OCI-LY7 (cell line): ENCODE measurements around the gene OVCA2.

ENCODE experiments used
- CTCF ChIP-seq: fragments of 200-600 bp; sonication (generic); conservative IDR thresholded peaks from 2 replicates; pipeline ENCODE4 v1.5.1; 2014; ENCODE audit warnings: mild to moderate bottlenecking, antibody characterized with exemption, low read length, moderate library complexity, mixed read lengths
- EZH2phosphoT487 ChIP-seq: fragments of 200-600 bp; sonication (generic); IDR thresholded peaks from 2 replicates; pipeline ENCODE4 v1.6.1; 2018; ENCODE audit warnings: low read depth, borderline replicate concordance, mild to moderate bottlenecking, mixed run types, antibody characterized with exemption, low read length, moderate library complexity, mixed read lengths

- no peak for TF ChIP-seq CTCF
- no peak for TF ChIP-seq EZH2phosphoT487
Measured at GRCh38 chr17:2004435-2004952, 37.3 kb upstream of the OVCA2 start.
